ENCODE measurements around the gene SPTLC3.

SPTLC3 gene

GRCh38 chr20:12984863-12985262, 23.9 kb upstream of the SPTLC3 start:
- DNase-seq (ENCODE audit: low read depth), result no peak

- DNase-seq (ENCODE audit: low read depth), result no peak
Observed at GRCh38 chr20:12987261-12987660, 21.5 kb upstream of the SPTLC3 start.

- no peak for DNase-seq (ENCODE audit: low read depth)
Observed at GRCh38 chr20:12989586-12990115, 19.1 kb upstream of the SPTLC3 start.

GRCh38 chr20:12997128-12997655, 11.6 kb upstream of the SPTLC3 start:
- DNase-seq (ENCODE audit: low read depth), result no peak

GRCh38 chr20:12998046-12998445, 10.7 kb upstream of the SPTLC3 start:
- no peak for DNase-seq (ENCODE audit: low read depth)

- no peak for DNase-seq (ENCODE audit: low read depth)
Observed at GRCh38 chr20:12999201-12999600, 9.6 kb upstream of the SPTLC3 start.

GRCh38 chr20:13002251-13002650, 6.5 kb upstream of the SPTLC3 start:
- DNase-seq (ENCODE audit: low read depth), result no peak

GRCh38 chr20:13006825-13007224, 1.9 kb upstream of the SPTLC3 start:
- no peak for DNase-seq (ENCODE audit: low read depth)

- DNase-seq (ENCODE audit: low read depth), result no peak
Observed at GRCh38 chr20:13007596-13007995, 1.2 kb upstream of the SPTLC3 start.

GRCh38 chr20:13009682-13010406, 1.1 kb downstream of the SPTLC3 start:
- no peak for DNase-seq (ENCODE audit: low read depth)

- DNase-seq (ENCODE audit: low read depth), result no peak
Observed at GRCh38 chr20:13012886-13013285, 4.1 kb downstream of the SPTLC3 start.

GRCh38 chr20:13013411-13013810, 4.6 kb downstream of the SPTLC3 start:
- no peak for DNase-seq (ENCODE audit: low read depth)

GRCh38 chr20:13017235-13017634, 8.5 kb downstream of the SPTLC3 start:
- no peak for DNase-seq (ENCODE audit: low read depth)

GRCh38 chr20:13017883-13018535, 9.2 kb downstream of the SPTLC3 start:
- no peak for DNase-seq (ENCODE audit: low read depth)

GRCh38 chr20:13021205-13021970, 12.6 kb downstream of the SPTLC3 start:
- DNase-seq (ENCODE audit: low read depth), result no peak

GRCh38 chr20:13022401-13023155, 13.8 kb downstream of the SPTLC3 start:
- no peak for DNase-seq (ENCODE audit: low read depth)

- no peak for DNase-seq (ENCODE audit: low read depth)
Observed at GRCh38 chr20:13024596-13024995, 15.8 kb downstream of the SPTLC3 start.

GRCh38 chr20:13025181-13025580, 16.4 kb downstream of the SPTLC3 start:
- no peak for DNase-seq (ENCODE audit: low read depth)

GRCh38 chr20:13028001-13028400, 19.2 kb downstream of the SPTLC3 start:
- DNase-seq (ENCODE audit: low read depth), result no peak

GRCh38 chr20:13028673-13029072, 19.9 kb downstream of the SPTLC3 start:
- no peak for DNase-seq (ENCODE audit: low read depth)

- DNase-seq (ENCODE audit: low read depth), result no peak
Observed at GRCh38 chr20:13029687-13030375, 21.1 kb downstream of the SPTLC3 start.
